Measurements from ENCODE around the gene SPOCD1.

DNA sequence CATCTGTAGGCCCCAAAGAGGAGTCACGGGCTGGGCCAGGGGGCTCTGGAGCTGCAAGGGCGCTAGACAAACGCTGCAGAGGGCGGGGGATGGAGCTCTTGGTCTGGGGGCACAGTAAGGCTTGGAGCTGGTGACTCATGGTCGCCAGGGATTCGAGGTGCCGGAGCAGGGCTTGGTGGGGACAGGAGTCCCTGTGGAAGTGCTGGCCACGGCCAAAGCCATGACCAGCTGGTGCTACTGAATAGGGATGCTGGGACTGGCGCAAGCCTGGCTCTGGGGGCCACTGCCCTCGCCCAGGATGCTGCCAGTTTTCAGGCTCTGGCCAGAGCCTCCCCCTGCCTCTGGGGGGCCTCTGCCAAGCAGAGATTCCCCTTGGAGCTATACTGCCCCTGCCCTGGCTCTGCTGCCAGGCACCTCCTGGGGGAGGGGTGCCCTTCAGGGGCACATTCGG, 25.2 kb downstream of the SPOCD1 start:
- TF ChIP-seq POLR2A (IDR thresholded peaks at IDR 0.05; ENCODE audit: low read depth, low read length), result no peak
- no peak for TF ChIP-seq POLR2AphosphoS5 (IDR thresholded peaks at IDR 0.05; ENCODE audit: low read depth, low read length)
- no peak for TF ChIP-seq TAF1 (IDR thresholded peaks at IDR 0.05; ENCODE audit: borderline replicate concordance, low read depth, low read length)
